ENCODE results near the gene FOXO3. TPM values are rescaled to one million over a fixed set of nuclear protein-coding genes. Genes with fewer than 3 reads are reported as not detected.

The FOXO3 gene
- total and polyA plus RNA-seq, 2 of the 8 experiments (the other 6 are each of a cell fraction or from before 2014, with no cell fraction given), result 13.1 to 19.3 TPM

DNA sequence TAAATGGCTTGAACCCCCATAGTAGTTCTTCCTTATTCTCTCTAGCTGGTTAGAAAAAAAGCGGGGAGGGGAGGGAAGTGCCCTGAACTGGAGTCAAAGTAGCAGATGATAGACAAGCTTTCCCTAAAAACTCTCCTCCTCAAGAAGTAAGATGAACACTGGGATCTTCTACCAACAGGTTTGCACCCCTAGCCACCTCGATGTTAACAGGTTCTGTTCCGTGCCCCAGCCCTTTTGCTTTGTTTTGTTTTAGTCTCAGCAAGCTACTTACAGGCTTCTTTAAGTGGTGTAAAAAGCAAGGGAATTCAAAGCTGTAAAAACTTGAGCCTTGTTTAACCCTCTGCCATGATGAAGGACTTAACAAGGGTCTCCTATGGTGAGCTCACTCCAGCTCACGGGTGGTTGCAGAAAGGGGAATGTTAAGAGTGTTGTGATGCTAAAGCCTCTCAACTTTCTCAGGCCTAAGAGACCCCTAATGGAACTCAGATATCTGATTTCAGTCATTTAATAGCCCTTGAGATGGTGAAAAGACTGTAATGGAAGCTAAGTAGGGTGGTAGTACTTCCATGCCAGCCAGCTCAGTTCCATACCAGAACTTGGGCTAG, 106.0 kb downstream of the FOXO3 start (continued):
- TF ChIP-seq, protein P1, sequence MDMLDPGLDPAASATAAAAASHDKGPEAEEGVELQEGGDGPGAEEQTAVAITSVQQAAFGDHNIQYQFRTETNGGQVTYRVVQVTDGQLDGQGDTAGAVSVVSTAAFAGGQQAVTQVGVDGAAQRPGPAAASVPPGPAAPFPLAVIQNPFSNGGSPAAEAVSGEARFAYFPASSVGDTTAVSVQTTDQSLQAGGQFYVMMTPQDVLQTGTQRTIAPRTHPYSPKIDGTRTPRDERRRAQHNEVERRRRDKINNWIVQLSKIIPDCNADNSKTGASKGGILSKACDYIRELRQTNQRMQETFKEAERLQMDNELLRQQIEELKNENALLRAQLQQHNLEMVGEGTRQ (IDR thresholded peaks at IDR 0.05; ENCODE audit: low read length), result no peak
- TF ChIP-seq NANOG (IDR thresholded peaks at IDR 0.05; ENCODE audit: insufficient read depth, low read depth, low read length, poor library complexity, severe bottlenecking) (peak; percentile 83), HDAC2 (IDR thresholded peaks at IDR 0.05; ENCODE audit: borderline replicate concordance in 1 of 2, low read depth in 2 of 2, low read length in 2 of 2) (0 out of 4 replicates have a peak, but pooled peaks of 1 of the 2 experiments have one; percentile 30), JUND (IDR thresholded peaks at IDR 0.05; ENCODE audit: low read length) (no peak)
- TF ChIP-seq, protein P2, sequence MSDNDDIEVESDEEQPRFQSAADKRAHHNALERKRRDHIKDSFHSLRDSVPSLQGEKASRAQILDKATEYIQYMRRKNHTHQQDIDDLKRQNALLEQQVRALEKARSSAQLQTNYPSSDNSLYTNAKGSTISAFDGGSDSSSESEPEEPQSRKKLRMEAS (IDR thresholded peaks at IDR 0.05), result no peak
